Measurements from ENCODE around the gene ASMTL.
A peak's percentile ranks its signal among the peaks of the same experiment; 100 is the strongest.

DNA sequence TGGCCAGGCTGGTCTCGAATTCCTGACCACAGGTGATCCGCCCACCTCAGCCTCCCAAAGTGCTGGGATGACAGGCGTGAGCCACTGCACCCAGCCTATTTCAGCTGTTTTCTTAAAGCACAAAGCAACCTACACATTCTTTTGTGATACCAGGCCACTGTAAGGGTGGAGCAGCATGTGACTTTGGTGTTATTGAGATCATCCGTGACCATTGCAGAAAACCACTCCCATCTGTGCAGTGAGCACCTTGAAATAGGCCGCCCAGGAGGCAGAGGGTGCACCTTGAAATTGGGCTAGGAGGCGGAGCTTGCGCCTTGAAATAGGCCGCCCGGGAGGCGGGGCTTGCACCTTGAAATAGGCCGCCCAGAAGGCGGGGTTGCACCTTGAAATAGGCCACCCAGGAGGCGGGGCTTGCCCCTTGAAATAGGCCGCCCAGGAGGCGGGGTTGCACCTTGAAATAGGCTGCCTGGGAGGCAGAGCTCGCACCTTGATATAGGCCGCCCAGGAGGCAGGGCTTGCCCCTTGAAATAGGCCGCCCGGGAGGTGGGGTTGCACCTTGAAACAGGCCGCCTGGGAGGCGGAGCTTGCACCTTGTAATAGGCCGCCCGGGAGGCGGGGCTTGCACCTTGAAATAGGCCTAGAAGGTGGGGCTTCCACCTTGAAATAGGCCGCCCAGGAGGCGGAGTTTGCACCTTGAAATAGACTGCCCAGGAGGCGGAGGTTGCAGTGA, 51.8 kb downstream of the ASMTL start:
- TF ChIP-seq CTCF (IDR thresholded peaks at IDR 0.05 in 8 of 11, conservative IDR thresholded peaks at IDR 0.05 in 3 of 11) (no peak), POLR2AphosphoS5 (IDR thresholded peaks at IDR 0.05) (peak in 1 of 3 donors; percentile 6)
